COR-L47 (cell line): ENCODE results near the gene CACNB4.
"Not testable (repeated sequence)": the region's sequence is repeated elsewhere in the genome, so short reads cannot be mapped to it uniquely, and the experiment has no call there.

Experiments used
- DNase-seq: peaks from one replicate; lab custom pipeline; 2025; lab: John Stamatoyannopoulos, UW

Gene CACNB4

DNA sequence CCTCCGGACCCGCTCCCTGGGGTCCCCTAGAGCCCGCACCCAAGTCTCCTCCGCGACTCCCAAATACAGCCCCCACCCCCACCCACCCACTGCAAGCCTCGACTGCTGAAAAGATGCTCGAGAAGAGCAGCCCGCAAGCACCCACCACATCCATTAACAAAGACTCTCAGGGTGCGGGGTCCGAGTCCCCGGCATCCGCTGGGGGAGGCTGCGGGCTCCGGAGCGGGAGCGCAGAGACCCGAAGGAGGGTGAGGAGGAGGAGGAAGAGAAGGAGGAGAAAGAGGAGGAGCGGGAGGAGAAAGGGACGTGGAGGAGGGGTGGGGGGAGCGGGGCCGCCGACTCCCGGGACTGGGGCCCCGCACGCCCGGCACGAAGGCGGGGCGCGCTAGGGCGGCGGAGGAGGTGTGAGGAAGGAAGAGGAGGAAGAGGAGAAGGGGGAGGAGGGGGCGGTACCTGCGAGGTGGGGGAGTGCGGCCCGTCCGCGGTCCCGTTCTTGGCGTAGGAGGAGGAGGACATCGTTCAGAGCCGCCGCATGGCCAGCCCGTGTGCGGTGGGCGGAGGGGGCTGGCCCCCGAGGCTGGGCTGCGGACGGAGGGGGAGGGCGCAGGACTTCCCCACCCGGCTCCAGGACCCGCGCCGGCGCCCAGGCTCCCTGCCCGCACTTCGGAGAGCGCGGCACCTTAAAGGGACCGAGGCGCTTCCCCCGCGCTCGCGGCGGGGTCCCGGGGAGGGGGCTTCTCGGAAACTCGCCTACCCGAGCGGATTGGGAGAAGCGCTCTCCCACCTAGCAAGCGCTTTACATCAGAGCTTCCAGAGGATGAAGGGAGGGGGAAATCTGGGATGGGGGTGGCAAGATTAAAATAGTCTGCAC is at the start of gene CACNB4:
Gene CACNB4, minus strand, starts transcription at position 549 of the 871 bp plus-strand sequence.
- DNase-seq = peak; percentile 8

DNA sequence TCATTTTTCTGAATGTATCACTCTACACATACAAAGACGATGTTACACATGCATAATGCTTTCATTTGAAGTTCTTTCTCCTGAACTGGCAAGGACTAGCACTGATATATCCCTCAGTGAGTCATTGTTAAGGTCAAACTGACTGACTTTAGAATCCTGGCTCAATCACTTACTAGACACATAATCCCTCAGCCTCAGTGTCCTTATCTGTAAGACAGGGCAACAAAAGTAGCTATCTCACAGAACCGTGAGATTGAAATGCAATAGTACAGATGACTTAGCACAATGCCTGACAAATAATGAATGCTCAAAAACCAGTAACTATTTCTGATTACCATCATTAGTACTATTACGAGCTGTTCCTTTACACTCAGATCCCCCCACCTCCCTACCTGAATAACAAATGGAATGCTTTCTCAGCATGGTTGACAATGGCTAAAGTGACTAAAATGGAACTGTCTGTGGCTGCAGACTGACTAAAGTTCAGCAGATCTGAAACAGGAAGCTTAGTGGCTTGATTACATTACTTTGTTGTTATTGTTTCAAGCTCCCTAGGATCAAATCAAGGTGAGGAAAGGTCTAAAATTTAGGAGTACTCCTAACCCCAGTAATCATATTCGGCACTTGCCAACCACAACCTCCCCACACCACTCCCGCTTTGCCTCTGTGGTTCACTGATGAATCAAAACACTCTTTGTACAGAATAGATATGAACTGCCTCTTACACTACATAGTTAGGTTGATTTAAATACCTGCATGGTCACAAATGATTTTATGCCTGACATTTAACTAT is 35.8 kb upstream of the CACNB4 start:
- DNase-seq = no peak

DNA sequence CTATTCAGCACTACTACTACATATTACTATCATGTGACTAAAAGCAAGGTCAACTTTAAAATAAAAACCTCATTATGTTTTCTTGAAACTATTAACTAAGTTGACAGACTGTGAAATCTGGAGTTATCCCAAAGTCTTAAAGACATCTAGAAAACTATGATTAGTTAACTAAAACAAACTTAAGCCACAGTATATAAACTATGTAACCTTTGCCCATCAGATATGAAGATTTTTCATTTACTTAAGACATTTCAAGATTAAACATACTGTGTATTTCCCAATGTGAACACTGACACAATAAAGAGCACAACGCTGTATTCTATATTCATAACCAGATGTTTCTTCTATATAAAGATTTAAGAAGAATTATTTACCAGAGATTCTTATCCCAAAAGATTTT is 33.5 kb upstream of the CACNB4 start:
- no peak for DNase-seq

DNA sequence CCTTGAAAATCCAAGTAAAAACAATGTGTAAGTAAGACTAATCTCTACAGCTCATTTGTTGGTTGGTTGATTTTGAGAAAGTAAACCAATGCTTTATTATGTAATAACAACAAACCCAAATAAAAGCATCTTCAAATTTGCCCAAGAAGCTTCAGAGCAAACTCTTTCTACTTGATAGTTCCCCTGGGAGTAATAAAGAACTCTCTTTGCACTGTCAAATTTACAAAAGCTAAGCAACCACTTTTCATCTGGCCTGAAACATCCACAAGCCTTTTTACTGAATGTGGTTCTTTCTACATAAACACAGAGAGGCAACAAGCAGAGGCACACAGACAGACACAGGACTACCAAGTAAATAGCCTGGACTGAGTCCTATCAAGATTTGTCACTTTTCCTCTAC is 28.8 kb upstream of the CACNB4 start:
- DNase-seq = no peak

DNA sequence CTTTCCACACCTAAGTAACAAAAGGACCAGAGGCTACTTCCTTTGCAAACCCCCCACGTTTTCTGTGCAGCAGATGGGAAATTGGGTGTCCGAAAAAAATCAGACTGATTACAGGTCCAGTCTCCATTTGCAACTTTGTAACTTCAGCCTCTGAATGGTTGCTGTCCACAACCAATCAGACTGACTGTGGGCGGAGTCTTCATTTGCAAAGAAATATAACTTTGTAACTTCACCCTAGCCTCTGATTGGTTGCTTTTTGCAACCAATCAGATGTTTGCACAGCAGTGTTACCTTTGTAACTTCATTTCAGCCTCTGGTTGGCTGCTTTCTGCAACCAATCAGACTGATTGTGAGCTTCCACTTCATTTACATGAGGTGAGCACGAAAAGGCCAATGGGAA is 27.8 kb upstream of the CACNB4 start:
- DNase-seq = no peak

DNA sequence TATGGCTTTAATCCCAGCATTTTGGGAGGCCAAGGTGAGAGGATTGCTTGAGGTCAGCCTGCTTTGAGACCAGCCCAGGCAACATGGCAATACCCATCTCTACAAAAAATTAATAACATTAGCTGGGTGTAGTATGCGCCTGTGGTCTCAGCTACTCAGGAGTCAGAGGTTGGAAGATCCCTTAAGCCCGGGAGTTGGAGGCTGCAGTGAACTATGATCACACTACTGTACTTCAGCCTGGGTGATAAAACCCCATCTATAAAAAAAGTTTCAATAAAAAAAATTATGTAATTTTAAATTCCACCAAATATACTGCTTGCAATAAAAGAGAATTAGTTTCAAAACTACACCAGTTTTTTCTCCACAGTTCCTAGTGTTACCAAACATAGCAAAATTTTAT is 23.3 kb upstream of the CACNB4 start:
- DNase-seq = no peak

DNA sequence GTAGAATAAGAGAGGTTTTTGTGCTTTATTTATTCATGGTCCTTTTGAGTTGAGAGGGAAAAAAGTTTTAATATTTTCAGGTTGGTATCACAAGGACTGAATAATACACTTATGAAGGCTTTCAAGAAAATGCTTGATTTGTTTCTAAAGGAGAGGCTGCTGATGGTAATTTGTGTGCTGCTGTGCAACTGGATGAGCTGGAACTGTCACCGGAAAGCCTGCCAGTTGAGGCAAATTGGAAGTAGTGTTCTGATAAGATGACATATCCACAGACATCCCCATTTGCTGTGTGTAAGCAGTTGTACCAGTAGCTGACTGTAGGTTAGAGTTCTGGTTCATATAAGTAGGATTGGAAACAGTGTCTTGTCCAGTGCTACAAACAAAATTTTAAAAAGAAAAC is 21.6 kb upstream of the CACNB4 start:
- no peak for DNase-seq

DNA sequence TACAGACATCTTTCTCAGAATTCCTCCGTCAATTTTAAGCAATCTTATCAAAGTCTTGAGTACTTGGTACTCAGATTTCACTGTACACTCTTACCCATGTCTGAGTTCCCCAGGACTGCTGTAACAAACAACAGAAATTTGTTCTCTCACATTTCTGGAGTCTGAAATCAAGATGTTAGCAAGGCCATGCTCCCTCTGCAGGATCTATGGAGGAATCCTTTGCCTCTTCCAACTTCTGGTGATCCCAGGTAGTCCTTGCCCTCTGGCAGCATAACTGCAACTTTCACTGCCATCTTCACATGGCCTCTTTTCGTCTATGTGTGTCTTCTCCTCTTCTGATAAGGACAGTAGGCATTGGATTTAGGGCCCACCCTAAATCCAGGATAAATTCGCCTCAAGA is 17.1 kb upstream of the CACNB4 start:
- DNase-seq = no peak

DNA sequence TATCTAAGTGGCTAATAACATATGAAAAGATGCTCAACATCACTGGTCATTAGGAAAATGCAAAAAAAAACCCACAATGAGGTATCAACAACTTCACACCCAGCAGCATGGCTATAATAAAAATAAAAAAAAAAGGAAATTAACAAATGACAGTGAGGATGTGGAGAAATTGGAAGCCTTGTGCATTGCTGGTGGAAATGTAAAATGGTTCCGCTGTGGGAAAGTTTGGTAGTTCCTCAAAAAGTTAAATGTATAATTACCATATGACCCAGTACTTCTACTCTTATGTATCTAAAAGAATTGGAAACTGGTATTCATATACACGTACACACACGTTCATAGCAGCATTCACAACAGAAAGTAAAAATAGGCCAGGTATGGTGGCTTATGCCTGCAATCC is 15.5 kb upstream of the CACNB4 start:
- DNase-seq = no peak

DNA sequence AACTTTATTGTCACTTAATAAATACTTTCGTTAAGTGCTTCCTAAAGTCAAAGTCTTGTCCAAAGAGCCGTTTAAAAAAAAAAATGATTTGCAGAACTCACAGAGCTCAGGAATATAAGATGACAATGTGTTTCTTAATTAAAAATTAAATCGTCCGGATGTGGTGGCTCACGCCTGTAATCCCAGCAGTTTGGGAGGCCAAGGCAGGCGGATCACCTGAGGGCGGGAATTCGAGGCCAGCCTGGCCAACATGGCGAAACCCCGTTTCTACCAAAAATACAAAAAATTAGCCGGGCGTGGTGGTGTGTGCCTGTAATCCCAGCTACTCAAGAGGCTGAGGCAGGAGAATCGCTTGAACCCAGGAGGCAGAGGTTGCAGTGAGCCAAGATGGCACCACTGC is 8.3 kb upstream of the CACNB4 start:
- not testable (repeated sequence) for DNase-seq

DNA sequence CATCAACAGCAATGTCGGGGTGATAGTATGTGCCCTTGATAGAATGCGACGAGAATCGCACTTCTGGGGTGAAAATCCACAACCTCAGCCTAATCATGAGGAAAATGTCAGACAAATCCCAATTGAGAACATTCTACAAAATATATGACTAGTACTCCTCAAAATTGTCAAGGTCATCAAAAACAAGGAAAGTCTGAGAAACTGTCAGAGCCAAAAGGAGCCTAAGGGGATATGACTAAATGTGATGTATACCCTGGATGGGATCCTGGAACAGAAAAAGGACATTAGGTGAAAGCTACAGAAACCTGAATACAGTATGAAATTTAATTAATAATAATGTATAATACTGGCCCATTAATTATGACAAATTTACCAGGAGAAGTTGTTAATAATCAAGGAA is 7.6 kb upstream of the CACNB4 start:
- DNase-seq = no peak

DNA sequence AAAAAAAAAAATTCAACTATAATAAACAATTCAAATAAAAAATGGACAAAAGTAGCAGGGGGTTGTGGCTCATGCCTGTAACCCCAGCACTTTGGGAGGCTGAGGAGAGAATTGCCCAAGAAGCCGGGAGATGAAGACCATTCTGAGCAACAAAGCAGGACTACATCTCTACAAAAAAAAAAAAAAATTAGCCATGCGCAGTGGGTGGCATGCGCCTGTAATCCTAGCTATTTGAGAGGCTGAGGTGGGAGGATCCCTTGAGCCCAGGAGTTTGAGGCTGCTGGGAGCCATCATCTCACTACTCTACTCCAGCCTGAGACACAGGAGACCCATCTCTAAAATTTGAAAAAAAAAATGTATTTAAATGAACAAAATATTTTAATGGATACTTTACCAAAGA is 4.4 kb upstream of the CACNB4 start:
- DNase-seq = no peak

DNA sequence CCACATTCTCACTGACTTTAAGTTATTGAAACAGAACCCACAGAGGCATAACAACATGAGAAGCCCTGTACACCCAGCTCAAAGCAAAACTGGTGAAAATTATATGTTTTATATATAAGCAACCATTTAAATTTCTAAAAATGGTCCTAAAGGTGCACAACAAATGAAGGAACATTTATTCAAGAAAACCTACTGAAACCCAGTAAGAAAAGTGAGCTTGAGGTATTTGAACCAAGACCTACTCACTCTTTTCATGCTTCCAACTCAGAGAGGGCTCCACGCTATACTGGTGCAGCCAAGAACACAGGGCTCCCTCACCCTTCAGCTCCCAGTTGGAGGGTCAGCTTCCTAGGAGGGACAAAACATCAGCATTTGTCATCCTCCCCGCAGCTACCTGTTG is 2.1 kb upstream of the CACNB4 start:
- DNase-seq = no peak

DNA sequence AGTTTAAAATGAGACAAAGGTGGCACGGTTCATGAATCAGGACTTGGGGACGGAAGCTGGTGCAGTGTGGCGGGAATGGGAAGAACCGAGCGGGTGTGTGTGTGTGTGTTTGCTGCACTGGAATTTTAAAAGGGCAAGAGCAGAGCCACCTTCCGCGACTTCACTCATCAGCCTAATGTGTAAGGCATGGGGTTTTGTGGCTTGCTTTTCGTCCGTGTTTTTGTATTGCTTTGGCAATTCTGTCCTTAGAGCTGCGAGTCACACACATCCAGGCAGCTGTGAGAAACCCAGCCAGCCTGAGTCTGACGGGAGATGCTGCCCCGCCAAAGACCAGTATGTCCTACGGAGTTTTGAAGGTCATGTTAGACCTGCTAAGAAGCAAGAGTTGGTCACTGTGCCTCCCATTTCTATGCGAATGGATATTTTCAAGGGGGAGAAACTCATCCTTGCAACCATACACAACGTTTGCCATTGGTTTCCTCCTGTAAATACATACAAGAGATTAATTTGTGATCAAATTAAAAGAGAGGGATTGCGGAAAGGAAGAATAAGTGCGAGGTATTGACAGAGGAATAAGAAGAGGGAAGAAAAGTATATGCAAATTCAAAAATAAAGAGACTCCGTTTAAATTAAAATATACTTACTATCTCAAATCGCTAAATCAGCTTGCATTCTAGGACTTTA is 665 bp upstream of the CACNB4 start:
- no peak for DNase-seq

DNA sequence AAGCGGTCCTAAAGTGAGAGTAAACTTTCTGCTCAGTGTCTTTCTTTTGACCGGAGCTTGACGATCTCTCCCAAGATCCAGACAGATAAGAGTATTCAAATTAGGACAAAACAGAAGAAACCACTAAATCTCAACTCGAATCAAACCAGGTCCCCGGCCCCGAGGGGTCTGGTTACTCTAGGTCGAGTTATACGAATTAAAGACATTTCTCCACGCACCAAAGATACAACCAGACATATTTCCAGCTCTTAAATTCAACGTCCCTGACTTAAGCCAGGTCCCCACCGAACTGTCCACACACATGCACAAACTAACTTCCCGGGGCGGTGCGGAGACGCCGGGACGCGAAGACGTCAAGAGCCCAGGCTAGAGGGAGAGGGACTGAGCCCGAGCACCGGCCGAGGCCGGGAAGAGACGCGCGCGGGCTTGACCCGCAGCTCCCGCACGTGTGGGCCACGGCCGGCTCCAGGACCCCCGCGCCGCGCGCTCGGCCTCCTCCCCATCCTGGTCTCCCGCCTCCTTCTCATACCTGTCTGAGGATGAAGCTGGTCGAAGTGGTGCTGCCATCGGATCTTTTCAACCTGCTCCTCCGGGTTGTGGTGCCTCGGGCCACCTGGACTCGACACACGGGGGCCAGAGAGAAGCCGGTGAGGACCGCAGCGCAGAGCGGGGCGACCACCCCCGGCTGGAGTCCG is 896 bp downstream of the CACNB4 start:
- DNase-seq = no peak

DNA sequence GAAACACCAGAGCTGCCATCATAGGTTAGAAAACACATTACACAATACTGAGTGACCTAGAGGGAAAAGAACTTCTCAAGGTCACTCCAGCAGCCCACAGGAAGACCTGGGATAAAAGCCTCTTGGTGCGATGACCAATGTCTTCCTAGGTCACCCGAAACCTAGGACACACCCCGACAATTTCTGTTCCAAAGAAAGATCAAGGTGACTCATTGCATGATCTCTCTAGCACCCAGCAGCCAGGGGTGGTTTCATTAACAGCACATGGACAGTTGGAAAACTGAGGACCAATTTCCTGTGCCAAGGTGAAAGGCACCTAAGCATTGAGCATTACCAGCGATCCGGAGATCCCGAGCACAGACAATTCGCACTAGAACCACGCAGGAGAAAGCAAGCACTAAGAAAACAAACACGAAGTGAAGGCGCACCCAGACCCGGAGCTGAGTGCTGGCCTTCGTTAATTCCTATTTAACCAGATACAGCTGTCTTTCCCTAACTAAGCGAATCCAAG is 1.5 kb downstream of the CACNB4 start:
- no peak for DNase-seq

DNA sequence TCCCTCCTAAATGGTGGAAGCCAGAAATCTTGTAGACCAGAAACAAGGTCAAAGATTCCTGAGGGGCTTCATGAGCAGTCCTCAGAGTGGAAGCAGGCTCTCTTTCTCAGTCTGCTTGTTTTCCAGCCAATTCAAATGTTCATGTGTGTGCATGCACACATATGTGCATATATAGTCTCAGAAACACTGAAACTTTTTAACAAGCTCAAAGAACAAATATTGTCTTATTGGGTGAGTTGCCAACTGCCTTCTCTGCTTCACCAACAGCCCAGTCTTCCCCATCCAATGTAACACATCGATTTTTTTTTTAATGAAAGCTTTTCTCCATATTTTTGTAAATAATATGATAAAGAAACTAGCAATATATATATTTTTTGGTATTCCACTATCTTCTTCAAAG is 3.7 kb downstream of the CACNB4 start:
- DNase-seq = no peak

DNA sequence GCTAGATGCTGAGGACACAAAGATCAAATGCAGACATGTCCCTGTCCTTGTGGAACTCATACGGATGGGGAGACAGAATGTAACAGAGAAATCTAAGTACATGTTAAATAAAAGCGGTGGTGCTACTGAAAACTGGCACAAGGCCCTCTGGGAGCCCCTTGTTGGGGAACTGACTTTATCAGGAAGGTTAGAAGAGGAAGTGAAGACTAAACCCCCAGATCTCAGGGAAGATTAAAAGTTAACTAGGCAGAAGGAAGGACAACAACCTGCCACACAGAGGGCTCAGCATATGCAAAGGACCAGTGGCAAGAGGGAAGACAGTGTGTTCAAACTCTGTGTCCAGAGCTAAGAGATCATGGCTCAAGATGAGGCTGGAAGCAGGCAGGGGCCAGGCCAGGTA is 4.8 kb downstream of the CACNB4 start:
- no peak for DNase-seq

DNA sequence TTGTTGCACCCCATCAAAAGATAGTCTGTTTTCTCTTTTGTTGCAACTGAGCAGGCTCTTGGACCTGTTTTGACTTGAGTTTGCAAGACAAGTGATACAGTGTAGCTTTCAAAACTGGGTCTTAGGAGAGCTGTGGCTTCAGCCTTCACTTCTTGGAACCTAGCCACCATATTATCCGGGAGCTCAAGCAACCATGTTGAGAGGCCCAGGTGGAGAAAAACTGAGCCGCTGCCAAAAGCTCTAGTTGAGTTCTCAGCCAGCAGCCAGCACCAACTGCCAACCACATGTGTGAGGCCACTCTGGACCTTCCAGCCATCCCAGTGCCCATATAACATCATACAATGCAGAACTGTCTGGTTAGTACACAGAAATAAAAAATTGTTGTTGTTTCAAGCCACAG is 5.4 kb downstream of the CACNB4 start:
- no peak for DNase-seq

DNA sequence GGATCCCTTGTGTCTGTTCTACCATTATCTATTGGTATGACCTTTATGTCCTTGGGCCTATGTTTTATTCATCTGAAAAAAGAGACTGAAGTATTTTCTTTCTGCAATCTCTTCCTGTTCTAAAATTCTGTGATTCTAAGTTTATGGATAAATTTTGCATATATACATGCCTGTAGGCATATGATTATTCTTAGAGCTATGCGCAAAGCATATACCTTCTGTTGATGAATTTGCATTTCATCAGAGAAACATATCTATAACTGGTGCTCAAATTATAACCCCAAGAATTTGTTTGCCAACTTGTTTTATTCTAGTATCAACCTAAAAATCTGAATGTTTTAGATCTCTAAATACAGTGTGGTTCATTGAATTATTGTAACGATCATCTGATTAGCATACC is 6.7 kb downstream of the CACNB4 start:
- DNase-seq = no peak

DNA sequence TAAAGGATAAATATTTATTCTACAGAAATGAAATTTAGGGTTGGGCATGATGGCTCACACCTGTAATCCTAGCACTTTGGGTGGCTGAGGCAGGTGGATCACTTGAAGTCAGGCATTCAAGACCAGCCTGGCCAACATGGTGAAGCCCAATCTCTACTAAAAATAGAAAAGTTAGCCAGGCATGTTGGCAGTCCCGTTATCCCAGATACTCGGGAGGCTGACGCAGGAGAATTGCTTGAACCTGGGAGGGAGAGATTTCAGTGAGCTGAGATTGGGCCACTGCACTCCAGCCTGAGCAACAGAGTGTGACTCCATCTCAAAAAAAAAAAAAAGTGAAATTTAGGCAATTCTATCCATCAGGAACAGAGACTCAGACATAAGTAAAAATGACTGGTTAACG is 8.1 kb downstream of the CACNB4 start:
- not testable (repeated sequence) for DNase-seq

DNA sequence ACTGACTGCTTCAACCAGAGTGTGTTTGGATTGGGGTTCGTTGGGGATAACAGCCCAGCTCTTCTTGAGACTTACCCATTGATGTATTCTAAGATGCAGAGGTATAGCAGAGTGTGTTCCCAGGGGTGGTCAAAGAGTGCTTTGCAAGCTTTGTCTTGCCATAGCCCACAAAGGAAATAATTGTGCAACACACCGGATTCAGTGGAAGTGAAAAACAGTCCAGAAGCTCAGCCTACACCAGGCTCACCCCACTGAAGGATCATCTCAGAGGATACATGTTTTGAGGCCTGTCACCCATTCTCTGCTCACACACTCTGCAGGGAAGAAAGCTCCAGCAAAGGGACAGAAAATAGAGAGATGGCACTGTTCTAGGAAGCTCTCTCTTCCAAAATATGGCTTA is 9.6 kb downstream of the CACNB4 start:
- DNase-seq = no peak
